ENCODE results near the gene DVL1. TPM values are rescaled to one million over a fixed set of nuclear protein-coding genes. Genes with fewer than 3 reads are reported as not detected.
A peak's percentile ranks its signal among the peaks of the same experiment; 100 is the strongest.

The DVL1 gene
- total RNA-seq, 1 experiment from 2014 or later = 91.4 TPM

- TF ChIP-seq, protein P1, sequence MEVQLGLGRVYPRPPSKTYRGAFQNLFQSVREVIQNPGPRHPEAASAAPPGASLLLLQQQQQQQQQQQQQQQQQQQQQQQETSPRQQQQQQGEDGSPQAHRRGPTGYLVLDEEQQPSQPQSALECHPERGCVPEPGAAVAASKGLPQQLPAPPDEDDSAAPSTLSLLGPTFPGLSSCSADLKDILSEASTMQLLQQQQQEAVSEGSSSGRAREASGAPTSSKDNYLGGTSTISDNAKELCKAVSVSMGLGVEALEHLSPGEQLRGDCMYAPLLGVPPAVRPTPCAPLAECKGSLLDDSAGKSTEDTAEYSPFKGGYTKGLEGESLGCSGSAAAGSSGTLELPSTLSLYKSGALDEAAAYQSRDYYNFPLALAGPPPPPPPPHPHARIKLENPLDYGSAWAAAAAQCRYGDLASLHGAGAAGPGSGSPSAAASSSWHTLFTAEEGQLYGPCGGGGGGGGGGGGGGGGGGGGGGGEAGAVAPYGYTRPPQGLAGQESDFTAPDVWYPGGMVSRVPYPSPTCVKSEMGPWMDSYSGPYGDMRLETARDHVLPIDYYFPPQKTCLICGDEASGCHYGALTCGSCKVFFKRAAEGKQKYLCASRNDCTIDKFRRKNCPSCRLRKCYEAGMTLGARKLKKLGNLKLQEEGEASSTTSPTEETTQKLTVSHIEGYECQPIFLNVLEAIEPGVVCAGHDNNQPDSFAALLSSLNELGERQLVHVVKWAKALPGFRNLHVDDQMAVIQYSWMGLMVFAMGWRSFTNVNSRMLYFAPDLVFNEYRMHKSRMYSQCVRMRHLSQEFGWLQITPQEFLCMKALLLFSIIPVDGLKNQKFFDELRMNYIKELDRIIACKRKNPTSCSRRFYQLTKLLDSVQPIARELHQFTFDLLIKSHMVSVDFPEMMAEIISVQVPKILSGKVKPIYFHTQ (CRISPR knock-in tag; IDR thresholded peaks at IDR 0.05) = no peak
- 0 out of 2 replicates have a peak, but pooled peaks have one; percentile 53 for TF ChIP-seq JUN (CRISPR knock-in tag; IDR thresholded peaks at IDR 0.05)
- TF ChIP-seq, protein P2, sequence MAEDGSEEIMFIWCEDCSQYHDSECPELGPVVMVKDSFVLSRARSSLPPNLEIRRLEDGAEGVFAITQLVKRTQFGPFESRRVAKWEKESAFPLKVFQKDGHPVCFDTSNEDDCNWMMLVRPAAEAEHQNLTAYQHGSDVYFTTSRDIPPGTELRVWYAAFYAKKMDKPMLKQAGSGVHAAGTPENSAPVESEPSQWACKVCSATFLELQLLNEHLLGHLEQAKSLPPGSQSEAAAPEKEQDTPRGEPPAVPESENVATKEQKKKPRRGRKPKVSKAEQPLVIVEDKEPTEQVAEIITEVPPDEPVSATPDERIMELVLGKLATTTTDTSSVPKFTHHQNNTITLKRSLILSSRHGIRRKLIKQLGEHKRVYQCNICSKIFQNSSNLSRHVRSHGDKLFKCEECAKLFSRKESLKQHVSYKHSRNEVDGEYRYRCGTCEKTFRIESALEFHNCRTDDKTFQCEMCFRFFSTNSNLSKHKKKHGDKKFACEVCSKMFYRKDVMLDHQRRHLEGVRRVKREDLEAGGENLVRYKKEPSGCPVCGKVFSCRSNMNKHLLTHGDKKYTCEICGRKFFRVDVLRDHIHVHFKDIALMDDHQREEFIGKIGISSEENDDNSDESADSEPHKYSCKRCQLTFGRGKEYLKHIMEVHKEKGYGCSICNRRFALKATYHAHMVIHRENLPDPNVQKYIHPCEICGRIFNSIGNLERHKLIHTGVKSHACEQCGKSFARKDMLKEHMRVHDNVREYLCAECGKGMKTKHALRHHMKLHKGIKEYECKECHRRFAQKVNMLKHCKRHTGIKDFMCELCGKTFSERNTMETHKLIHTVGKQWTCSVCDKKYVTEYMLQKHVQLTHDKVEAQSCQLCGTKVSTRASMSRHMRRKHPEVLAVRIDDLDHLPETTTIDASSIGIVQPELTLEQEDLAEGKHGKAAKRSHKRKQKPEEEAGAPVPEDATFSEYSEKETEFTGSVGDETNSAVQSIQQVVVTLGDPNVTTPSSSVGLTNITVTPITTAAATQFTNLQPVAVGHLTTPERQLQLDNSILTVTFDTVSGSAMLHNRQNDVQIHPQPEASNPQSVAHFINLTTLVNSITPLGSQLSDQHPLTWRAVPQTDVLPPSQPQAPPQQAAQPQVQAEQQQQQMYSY (CRISPR knock-in tag; IDR thresholded peaks at IDR 0.05) = no peak
Measured at GRCh38 chr1:1298861-1299685, 50.1 kb downstream of the DVL1 start (continued).

- POLR2A ChIA-PET = interaction anchor here (1.0 kb wide), 1 partner anchor 265 kb away, joined by 3 read pairs; no protein-coding TSS in a partner anchor
- no peaks in the 10 kb centered on the region for H3K9me3 Mint-ChIP-seq
- no peak overlapping the region for H3K27ac Mint-ChIP-seq
- TF ChIP-seq ELF4 (CRISPR knock-in tag; IDR thresholded peaks at IDR 0.05; ENCODE audit: low read depth) = no peak
- no peak for TF ChIP-seq ERG (CRISPR knock-in tag; IDR thresholded peaks at IDR 0.05)
- no peak for TF ChIP-seq FOXK1 (CRISPR knock-in tag; IDR thresholded peaks at IDR 0.05)
- TF ChIP-seq, protein P3, sequence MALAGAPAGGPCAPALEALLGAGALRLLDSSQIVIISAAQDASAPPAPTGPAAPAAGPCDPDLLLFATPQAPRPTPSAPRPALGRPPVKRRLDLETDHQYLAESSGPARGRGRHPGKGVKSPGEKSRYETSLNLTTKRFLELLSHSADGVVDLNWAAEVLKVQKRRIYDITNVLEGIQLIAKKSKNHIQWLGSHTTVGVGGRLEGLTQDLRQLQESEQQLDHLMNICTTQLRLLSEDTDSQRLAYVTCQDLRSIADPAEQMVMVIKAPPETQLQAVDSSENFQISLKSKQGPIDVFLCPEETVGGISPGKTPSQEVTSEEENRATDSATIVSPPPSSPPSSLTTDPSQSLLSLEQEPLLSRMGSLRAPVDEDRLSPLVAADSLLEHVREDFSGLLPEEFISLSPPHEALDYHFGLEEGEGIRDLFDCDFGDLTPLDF (CRISPR knock-in tag; IDR thresholded peaks at IDR 0.05) = no peak
- TF ChIP-seq, protein P4, sequence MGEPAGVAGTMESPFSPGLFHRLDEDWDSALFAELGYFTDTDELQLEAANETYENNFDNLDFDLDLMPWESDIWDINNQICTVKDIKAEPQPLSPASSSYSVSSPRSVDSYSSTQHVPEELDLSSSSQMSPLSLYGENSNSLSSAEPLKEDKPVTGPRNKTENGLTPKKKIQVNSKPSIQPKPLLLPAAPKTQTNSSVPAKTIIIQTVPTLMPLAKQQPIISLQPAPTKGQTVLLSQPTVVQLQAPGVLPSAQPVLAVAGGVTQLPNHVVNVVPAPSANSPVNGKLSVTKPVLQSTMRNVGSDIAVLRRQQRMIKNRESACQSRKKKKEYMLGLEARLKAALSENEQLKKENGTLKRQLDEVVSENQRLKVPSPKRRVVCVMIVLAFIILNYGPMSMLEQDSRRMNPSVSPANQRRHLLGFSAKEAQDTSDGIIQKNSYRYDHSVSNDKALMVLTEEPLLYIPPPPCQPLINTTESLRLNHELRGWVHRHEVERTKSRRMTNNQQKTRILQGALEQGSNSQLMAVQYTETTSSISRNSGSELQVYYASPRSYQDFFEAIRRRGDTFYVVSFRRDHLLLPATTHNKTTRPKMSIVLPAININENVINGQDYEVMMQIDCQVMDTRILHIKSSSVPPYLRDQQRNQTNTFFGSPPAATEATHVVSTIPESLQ (CRISPR knock-in tag; IDR thresholded peaks at IDR 0.05) = no peak
- no peak for TF ChIP-seq TEAD1 (CRISPR knock-in tag; IDR thresholded peaks at IDR 0.05)
- no peak for TF ChIP-seq TP53 (CRISPR knock-in tag; IDR thresholded peaks at IDR 0.05)
- TF ChIP-seq JAZF1 (CRISPR knock-in tag; IDR thresholded peaks at IDR 0.05) = no peak
- TF ChIP-seq GRHL2 (CRISPR knock-in tag; IDR thresholded peaks at IDR 0.05; ENCODE audit: insufficient replicate concordance, severe bottlenecking) = no peak
- no peak for TF ChIP-seq ZNF263 (CRISPR knock-in tag; IDR thresholded peaks at IDR 0.05; ENCODE audit: low read depth)
- TF ChIP-seq ESRRA (CRISPR knock-in tag; IDR thresholded peaks at IDR 0.05; ENCODE audit: borderline replicate concordance) = no peak
- no peak for TF ChIP-seq NR1H2 (CRISPR knock-in tag; IDR thresholded peaks at IDR 0.05)
- no peak for TF ChIP-seq NR3C1 (CRISPR knock-in tag; conservative IDR thresholded peaks at IDR 0.05; ENCODE audit: low read depth)
- TF ChIP-seq E2F4 (CRISPR knock-in tag; IDR thresholded peaks at IDR 0.05; ENCODE audit: borderline replicate concordance, low read depth) = no peak
- TF ChIP-seq, protein P5, sequence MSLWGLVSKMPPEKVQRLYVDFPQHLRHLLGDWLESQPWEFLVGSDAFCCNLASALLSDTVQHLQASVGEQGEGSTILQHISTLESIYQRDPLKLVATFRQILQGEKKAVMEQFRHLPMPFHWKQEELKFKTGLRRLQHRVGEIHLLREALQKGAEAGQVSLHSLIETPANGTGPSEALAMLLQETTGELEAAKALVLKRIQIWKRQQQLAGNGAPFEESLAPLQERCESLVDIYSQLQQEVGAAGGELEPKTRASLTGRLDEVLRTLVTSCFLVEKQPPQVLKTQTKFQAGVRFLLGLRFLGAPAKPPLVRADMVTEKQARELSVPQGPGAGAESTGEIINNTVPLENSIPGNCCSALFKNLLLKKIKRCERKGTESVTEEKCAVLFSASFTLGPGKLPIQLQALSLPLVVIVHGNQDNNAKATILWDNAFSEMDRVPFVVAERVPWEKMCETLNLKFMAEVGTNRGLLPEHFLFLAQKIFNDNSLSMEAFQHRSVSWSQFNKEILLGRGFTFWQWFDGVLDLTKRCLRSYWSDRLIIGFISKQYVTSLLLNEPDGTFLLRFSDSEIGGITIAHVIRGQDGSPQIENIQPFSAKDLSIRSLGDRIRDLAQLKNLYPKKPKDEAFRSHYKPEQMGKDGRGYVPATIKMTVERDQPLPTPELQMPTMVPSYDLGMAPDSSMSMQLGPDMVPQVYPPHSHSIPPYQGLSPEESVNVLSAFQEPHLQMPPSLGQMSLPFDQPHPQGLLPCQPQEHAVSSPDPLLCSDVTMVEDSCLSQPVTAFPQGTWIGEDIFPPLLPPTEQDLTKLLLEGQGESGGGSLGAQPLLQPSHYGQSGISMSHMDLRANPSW (CRISPR knock-in tag; conservative IDR thresholded peaks at IDR 0.05; ENCODE audit: low read depth) = no peak
Measured at GRCh38 chr1:1297802-1298424, 51.3 kb downstream of the DVL1 start.

More at GRCh38 chr1:1297802-1298424, 51.3 kb downstream of the DVL1 start:
- CTCF ChIA-PET = no interaction called here
- H3K4me1 Mint-ChIP-seq = no peaks in the 10 kb centered on the region
- no peaks in the 10 kb centered on the region for H3K36me3 Mint-ChIP-seq
- DNase-seq (ENCODE audit: low spot score) (no peak), ATAC-seq (no peak)
- no peak overlapping the region for H3K4me3 Mint-ChIP-seq
- H3K27me3 Mint-ChIP-seq (ENCODE audit: low read depth) = no peaks in the 10 kb centered on the region

All from WTC11 (cell line).